NCI-H1048 (cell line): ENCODE results near the gene MAD1L1.
"Not testable (repeated sequence)": the region's sequence is repeated elsewhere in the genome, so short reads cannot be mapped to it uniquely, and the experiment has no call there.

Source experiments
- DNase-seq: peaks from one replicate; lab custom pipeline; 2025; lab: John Stamatoyannopoulos, UW

MAD1L1 gene

DNA sequence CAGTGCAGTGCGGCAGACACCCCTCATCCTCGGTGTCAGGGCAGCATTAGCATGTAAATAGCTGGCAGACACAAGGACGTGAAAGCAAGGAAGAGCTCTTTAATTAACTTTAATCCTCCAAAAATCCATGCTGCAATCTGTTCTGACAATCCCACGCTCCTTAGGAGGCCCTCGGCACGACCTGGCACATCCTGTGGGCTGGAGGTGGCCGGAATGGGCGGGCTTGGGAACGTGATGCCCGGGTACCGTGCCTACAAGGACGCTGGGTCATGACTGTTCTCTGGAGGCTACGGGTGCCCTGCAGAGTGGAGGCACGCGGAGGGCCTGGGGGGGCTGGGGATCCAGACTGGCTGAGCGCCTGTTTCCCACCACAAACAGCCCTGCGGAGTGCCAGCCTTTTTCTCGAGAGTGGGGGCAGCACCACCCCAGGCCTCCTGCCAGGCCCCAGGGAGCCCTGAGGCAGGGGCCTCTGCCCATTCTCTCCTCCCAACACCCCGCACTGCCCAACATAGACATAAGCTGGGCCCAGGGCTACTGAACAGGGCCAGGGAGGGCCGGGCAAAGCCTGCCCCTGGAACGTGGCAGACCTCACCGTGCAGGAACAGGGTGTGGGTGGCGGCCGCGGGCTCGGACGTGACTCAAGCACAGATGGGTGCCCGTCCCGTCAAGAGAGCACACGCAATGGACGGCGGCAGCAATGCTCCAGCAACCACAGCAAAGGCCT lies 189.3 kb downstream of the MAD1L1 start:
- DNase-seq: no peak

DNA sequence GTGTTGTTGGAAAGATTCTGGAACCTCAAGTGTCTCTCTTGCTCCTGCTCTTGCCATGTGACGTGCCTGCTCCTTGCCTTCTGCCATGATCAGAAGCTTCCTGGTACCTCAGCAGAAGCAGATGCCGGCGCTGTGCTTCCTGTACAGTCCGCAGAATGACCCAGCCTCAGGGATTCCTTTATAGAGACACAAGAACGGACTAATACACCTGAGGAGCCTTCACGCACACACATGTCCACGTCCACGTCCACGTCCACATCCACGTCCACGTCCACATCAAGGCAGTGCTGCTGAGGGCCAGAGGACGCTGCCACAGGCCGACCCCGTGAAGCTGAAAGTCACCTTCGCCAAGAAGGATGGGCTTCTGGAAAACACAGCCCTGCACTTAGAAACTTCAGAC lies 190.1 kb downstream of the MAD1L1 start:
- no peak for DNase-seq

DNA sequence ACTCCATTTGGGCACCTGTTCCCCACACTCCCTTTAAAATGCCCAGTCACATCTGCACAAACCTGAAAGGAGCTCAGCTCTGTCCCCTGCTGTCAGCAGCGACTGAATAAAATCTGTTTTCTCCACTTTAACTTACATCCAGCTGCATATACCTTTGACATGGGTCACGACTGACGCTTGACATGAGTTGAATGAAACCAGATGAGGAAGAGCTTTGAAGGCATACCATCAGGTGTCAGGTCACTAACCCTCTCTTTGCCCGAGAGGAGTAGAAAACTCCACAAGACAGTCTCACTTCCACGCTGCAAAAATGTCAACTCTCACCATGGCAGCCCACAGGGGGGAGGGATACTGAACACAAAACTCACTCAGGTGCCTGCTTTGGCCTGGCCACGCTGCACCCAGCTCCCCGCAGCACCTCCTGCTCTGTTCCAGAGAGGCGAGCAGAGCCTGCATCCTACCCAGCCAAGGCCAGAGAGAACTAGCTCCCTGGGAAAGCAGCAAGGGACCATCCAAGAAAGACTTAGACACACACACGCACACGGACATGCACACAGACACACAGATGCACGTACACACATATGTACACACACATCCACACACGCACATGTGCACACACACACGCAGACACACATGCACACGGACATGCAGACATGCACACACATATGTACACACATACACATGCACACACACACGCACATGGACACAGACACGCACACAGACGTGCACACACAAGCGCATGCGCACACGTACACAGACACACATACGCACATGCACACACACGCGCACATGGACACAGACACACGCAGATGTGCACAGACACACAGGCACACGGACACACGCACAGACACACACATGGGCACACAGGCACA lies 191.0 kb downstream of the MAD1L1 start:
- DNase-seq: no peak

DNA sequence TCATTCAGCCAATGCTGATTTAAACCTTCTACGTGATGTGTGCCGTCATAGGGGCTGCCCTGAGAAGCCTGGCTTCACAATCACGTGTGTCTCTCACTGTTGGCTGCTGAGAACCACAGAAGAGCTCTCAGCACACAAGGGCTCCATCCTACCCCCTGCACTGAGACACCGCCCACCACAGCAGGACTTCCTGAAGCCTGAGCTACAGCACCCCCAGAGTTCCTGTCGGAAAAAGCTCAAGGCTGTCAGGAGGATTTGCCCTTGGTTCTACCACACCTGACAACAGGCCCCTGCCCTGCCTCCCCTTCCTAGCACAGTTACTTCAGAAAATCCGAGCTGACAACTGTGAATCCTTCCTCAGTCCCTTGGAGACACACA lies 191.9 kb downstream of the MAD1L1 start:
- DNase-seq: no peak

DNA sequence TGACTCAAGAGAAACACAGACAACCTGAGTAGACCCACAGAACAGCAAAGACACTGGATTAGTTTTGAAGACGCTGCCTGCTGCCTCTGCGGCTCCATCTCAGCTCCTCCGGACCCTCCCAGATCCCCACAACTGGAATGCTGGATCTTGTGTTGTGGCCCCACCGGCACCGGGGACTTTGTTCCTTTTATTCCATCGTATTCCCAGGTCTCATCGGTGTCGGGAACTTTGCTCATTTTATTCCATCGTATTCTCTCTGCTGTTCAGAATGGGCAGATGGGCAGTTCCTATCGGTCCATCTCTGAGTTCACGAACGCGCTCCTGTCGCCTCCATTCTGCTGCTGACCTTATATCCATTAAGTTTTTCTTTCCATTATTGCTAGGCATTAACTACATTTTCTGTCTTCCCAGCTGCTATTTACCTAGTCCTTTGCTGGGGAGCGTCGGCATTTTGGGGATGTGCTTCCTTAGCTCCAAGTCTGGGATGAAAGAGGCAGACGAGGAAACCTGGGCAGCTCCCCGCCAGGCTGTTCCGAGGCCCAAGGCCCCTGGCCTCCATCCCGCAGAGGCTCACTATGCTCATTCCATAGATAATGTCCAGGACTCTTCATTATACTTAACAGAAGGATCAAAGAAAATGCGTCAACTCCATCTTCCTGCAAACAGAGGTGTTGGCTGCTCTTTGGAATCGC lies 192.4 kb downstream of the MAD1L1 start:
- no peak for DNase-seq

DNA sequence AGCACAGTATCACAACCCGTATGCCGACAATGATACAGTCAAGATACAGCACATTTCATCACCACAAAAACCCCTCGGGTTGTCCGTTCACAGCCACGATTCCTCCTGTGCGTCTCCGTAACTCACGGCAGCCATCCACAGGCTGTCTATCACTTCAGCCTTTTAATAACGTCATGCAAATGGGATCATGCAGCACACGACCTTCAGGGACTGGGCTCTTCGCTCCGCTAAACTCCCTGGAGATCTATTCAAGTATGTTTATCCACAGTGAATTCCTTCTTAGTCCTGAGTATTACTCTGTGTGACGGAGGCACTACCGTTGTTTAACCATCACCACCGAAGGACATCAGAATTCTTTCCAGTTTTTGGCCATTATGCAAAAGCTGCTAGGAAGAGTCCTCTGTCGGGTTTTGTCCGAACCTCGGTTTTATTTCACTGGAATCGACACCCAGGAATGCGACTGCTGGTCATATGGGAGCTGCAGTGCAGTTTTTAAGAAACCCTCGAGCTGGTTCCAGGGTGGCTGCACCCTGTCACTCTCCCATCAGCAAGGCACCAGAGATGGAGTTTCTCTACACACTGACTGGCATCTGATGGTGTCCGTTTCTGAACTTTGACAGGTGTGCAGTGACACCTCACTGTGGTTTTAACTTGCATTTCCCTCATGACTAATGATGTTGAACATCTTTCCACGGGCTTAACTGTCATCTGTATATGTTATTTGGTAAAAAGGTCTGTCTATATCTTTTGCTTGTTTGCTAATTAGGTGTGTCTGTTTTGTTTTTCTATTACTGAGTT lies 193.6 kb downstream of the MAD1L1 start:
- no peak for DNase-seq

DNA sequence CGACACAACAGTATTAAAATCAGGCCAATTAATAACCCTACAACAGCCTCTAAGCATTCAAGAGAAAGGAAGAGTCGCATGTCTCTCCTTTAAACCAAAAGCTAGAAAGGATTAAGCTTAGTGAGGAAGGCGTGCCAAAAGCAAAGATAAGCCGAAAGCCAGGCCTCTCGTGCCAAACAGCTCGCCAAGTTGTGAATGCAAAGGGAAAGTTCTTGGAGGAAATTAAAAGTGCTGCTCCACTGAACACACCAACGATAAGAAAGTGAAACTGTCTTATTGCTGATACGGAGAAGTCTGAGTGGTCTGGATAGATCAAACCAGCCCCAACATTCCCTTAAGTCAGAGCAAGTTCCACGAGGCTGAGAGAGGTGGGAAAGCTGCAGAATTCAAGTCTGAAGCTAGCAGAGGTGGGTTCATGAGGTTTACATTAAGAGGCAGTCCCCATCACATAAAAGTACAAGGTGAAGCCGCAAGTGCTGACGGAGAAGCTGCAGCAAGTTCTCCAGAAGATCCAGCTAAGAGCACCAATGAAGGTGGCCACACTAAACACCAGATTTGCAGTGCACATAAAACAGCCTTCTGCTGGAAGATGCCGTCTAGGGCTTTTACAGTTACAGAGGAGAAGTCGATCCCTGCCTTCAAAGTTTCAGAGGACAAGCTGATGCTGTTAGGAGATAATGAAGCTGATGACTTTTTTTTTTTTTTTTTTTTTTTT lies 194.8 kb downstream of the MAD1L1 start:
- no peak for DNase-seq

DNA sequence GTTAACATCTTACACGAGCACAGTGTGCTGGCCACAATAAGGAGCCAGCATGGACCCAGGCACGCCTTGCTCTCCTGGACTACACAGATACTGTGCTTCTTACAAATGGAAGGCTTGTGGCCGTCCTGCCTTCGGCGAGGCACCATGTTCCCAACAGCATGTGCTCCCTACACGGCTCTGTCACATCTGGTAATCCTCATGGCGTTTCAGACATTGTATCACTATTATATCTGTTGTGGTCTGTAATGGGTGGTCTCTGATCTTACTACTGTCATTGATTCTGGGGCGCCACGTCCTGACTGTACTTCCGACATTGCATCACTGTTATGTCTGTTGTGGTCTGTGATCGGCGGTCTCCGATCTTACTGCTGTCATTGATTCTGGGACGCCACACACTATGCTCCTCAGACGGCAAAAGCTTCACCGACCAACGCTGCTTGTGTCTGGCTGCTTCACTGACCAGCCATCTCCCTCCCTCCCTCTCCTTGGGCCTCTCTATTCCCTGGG lies 195.4 kb downstream of the MAD1L1 start:
- no peak for DNase-seq

DNA sequence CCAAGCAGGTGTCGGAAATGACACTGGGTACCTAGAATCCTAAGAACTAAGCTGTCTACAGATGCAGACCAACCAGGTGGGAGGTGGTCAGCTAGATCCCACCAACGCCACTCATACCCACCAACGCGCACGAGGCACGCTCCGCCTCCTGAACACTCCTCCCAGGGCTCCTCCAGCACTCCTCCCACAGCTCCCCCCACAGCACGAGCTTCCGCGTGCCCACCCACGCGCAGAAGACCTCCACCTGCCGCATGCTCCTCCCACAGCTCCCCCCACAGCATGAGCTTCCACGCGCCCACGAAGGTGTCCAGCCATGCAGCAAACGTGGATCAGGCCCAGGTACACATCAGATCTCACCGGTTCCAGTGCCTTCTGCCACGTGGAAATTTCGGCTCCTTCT lies 196.0 kb downstream of the MAD1L1 start:
- DNase-seq: no peak

DNA sequence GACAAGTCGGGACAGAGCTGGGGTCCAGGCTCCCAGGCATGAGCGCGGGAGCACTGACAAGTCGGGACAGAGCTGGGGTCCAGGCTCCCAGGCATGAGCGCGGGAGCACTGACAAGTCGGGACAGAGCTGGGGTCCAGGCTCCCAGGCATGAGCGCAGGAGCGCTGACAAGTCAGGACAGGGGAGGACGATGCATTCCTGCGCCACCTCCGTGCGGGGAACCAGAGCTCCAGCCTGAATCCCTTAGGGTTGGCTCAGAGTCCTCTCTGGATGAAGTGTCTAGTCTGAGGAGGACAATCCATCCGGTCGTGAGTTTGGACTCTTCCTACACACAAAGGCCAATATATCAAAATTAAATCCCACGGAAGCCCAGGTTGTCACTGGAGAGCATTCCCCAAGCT lies 196.5 kb downstream of the MAD1L1 start:
- not testable (repeated sequence) for DNase-seq

DNA sequence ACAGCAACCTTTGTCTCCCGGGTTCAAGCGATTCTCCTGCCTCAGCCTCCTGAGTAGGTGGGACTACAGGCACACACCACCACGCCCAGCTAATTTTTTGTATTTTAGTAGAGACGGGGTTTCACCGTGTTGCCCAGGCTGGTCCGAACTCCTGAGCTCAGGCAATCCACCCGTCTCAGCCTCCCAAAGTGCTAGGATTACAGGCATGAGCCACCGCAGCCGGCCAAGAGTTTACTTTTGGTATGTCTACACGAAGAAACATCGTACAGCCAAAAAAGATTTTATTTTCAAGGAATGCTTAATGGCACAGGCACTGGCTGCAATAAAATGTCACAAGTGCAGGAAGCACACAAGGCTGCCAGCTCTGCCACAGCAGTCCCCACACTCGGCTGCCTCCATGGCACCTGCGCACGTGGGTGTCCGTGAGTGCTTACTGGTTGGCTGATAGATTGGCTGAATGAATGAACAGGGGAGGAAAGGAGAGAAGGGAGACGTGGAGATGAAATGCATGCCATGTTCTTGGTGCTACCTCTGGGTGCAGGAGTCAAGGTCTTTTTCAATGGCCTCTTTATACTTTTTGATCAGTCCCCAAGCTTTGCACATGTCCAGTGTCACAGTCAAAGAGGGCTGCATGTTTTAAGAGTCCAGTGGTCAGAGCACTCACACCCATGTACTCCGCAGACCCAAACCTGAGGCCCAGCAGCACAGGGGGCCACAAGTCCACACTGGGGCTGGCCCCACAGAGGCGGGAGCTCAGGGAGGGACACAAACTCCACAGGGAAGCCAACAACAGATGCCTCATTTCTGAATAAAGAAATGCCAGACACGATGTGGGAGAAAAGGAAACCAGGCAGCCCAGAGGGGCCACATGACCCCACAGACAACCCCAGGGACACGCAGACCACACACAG lies 198.2 kb downstream of the MAD1L1 start:
- DNase-seq: no peak

DNA sequence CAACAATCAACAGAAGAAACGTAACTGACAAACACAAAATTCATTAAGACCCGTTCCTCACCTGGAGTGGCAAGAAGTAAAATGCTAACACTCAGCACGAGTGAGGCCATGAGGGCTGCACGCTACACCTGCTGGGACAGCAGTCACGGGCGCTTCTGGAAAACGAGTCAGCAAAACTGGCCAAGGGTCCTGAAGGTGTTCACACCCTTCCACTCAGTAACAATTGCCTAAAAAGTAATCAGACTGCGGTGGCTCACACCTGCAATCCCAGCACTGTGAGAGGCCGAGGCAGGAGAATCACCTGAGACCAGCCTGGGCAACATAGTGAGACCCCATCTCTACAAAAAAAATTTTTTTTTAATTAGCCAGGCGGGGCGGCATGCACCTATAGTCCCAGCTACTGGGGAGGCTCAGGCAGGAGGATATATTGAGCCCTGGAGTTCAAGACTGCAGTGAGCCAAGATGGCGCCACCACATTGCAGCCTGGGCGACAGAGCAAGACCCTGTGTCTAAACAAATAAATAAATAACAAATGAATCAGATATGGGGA lies 199.1 kb downstream of the MAD1L1 start:
- DNase-seq: no peak

DNA sequence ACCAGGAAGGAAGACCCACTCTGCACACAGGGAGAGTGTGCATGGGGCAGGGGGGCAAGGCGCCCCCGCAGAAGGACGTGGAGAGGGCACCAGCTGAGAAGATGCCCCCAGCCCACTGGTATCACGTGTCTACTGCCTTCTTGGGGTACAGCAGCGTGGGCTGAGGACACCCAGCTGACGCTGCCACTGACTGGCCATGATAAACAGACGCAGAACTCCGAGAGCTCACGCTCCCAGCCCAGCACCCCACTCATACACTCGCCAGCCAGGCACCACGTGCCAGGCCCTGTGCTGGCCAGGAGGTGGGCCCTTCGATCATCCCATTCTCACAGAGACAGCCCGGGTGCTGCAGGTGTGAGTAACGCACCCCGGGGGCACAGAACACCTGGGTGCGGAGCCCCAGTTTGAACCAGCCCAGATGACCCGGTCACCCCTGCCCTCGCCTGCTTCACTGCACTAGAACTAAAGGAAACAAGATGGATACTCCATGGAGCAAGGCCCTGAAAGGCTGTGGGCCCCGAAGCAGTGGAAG lies 199.8 kb downstream of the MAD1L1 start:
- no peak for DNase-seq

DNA sequence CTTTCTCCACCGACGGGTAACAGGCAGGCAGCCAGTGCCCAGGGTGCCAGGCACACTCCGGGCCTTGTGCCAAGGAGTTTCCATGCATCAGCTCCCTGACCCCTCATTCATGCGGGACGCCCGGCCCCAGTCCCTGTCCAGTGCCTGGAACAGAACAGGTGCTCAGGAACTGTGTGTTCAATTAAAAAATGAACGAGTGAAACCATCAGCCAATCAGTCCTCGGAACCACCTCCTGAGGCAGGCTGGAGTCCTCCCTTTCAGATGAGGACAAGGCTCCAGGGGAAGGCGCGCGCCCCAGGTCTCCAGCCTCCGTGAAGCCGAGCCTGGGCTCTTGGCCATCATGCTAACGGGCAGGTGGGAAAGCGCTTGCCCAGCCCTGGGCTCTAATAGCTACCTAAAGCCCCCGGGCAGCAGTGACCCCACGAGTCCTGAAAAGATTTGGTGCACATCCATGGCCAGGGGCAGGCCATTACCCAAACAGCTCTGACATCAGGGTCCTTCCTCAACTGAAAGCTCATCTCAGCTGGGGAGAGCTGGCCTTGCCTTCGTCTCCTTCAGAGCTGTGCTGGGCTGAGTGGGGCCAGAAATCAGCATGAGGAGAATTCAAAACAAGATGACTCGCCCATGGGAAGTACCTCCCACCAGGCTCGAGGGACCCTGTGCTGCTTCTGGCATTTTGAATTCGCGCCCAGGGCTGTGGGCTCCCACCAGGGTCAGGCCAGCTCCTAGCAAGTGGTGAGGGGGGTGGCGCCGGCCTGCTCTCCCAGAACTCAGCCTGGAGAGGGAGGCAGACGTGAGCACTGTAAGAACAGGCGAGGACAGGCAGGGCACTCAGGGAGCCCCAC lies 200.5 kb downstream of the MAD1L1 start:
- no peak for DNase-seq

DNA sequence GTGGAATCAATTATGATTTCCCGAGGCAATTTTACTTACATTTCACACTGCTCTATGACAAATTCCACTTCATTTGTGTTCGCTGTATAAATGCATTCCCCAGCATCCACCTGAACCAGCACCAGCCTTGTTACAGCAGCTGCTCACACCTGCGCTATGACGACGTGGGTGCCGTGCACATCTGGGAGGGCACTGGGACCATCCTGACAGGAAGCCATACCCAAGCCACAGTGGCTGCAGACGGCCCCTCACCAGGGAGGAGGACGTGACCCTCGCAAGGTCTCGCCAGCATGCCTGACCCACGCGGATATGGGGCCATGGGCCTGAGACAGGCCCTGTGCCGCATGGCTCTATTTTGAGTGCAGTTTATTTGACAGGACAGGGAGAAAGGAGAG lies 201.3 kb downstream of the MAD1L1 start:
- DNase-seq: no peak

DNA sequence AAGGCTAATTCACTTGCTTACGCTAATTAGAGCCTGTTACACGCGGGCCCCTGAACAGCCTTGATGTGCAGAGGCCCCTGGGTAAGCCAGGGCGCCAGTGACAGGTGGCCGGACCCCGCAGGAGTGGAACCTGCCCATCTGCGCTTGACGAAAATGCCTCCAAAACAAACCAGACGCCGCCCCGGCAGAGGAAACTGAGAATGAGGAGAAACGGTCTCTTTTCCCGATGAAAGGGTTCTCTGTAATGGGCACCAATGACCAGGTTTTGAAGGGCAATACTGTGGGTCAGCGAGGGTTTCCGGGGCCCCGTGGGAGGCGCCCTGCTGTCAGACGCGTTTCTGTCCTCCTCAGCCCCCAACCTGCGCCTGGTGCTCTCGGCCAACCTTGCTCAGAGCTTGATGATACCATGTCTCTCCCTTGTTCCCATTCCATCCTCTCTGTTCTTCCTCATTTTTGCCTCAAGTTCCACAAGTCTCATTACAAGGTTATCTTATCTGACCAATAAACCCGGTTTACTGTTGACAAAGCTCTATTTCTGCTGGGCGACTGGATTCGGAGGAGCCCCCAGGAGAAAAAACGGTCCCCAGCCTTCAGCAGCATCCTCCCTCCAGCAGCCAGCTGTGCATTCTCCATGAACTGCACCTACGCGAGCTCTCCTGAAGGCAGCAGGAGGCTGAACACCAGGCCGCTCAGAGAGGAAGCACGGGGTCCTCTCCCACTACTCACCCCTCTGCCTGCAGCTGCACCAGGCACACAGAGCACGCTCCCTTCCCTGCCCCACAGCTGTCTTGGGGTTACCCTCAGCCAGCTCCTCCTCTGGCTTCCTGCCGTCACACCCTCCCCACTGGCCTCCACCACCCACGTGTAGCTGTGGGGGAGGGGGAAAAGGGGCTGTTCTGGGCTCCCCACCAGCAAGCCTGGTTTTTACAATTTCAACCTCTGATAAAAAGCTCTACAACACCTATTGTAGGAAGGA lies 202.0 kb downstream of the MAD1L1 start:
- DNase-seq: no peak

DNA sequence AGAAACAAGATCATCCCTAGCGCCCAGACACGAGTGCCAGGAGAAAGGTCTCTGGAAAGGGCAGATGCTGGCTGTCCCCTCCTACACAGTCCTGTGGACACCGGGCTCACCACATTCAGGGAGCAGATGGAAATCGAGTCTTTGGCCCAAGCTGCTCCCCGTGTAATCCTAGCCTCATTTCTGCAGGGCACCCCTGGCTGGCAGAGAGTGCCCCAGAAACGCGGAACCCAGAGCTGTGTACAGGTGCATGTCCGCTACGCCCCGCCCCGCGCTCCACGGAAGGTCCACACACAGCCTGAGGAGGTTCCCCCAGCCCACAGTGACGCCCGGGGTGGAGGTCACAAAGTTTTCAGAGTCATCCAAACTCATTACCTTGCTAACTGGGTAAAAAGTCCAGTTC lies 202.8 kb downstream of the MAD1L1 start:
- DNase-seq: no peak
